Measurements from ENCODE around the gene KRT15. TPM values are rescaled to one million over a fixed set of nuclear protein-coding genes. Genes with fewer than 3 reads are reported as not detected.

Gene KRT15
- polyA plus RNA-seq, 1 of the 3 experiments (the other 2 are of a cell fraction) = 16.9 TPM

DNA sequence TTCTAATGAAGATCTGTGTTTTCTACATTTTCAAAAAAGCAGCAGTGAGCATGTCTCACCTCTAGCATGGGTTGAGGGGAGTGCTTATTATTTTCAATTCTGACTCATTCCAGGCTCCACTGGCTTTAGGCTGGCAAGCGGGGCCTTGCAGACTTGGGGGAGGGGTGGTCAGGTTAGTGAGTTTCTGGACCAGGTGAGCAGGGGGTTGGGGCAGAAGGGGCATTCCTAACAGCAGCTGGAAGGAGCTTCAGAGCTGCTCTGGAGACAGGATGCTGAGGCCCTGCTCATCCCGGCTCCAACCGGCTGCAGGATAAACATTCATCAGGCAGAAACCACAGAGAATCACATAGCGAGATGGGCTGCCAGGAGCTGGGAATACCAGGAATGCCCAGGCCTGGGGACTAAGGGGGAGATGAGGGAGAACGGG lies 19.9 kb upstream of the KRT15 start (continued):
- TF ChIP-seq, protein P1, sequence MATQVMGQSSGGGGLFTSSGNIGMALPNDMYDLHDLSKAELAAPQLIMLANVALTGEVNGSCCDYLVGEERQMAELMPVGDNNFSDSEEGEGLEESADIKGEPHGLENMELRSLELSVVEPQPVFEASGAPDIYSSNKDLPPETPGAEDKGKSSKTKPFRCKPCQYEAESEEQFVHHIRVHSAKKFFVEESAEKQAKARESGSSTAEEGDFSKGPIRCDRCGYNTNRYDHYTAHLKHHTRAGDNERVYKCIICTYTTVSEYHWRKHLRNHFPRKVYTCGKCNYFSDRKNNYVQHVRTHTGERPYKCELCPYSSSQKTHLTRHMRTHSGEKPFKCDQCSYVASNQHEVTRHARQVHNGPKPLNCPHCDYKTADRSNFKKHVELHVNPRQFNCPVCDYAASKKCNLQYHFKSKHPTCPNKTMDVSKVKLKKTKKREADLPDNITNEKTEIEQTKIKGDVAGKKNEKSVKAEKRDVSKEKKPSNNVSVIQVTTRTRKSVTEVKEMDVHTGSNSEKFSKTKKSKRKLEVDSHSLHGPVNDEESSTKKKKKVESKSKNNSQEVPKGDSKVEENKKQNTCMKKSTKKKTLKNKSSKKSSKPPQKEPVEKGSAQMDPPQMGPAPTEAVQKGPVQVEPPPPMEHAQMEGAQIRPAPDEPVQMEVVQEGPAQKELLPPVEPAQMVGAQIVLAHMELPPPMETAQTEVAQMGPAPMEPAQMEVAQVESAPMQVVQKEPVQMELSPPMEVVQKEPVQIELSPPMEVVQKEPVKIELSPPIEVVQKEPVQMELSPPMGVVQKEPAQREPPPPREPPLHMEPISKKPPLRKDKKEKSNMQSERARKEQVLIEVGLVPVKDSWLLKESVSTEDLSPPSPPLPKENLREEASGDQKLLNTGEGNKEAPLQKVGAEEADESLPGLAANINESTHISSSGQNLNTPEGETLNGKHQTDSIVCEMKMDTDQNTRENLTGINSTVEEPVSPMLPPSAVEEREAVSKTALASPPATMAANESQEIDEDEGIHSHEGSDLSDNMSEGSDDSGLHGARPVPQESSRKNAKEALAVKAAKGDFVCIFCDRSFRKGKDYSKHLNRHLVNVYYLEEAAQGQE (IDR thresholded peaks at IDR 0.05; ENCODE audit: low read depth, low read length) = peak; percentile 31; the same call in 1 of the 2 replicates
- TF ChIP-seq MXI1 (IDR thresholded peaks at IDR 0.05; ENCODE audit: low read depth, low read length) (no peak), FOSL2 (IDR thresholded peaks at IDR 0.05; ENCODE audit: borderline replicate concordance, low read depth) (peak; percentile 37; the same call in 1 of the 2 replicates), RFX5 (IDR thresholded peaks at IDR 0.05; ENCODE audit: low read length) (no peak), POLR2AphosphoS5 (IDR thresholded peaks at IDR 0.05; ENCODE audit: low read depth, low read length) (no peak), FOXJ3 (CRISPR knock-in tag; IDR thresholded peaks at IDR 0.05) (no peak), TCF12 (IDR thresholded peaks at IDR 0.05) (peak; percentile 51)
- TF ChIP-seq, protein P2, sequence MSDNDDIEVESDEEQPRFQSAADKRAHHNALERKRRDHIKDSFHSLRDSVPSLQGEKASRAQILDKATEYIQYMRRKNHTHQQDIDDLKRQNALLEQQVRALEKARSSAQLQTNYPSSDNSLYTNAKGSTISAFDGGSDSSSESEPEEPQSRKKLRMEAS (IDR thresholded peaks at IDR 0.05; ENCODE audit: low read depth) = no peak
- TF ChIP-seq, protein P3, sequence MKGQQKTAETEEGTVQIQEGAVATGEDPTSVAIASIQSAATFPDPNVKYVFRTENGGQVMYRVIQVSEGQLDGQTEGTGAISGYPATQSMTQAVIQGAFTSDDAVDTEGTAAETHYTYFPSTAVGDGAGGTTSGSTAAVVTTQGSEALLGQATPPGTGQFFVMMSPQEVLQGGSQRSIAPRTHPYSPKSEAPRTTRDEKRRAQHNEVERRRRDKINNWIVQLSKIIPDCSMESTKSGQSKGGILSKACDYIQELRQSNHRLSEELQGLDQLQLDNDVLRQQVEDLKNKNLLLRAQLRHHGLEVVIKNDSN (IDR thresholded peaks at IDR 0.05; ENCODE audit: borderline replicate concordance, low read depth) = no peak

DNA sequence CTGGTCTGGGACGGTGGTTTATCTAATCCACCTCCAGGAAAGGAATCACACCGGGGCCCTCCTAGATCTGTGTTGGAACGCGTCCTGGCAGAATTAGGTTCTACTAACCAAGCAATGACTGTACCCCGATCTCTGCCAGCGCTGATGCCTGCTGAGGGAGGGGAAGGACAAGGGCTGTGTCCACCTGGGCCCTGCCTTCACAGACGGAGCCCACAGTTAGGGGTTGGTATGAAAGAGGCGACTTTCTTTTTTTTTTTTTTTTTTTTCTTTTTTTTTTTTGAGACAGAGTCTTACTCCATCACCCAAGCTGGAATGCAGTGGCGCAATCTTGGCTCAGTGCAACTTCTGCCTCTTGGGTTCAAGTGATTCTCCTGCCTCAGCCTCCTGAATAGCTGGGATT lies 19.3 kb upstream of the KRT15 start:
- Histone ChIP-seq H3F3A (replicated peaks; ENCODE audit: insufficient read depth) (peaks cover 25% of the 10 kb centered on the region), H3K4me2 (0 out of 2 replicates have a peak overlapping the region, but pooled peaks have one; percentile 59), H3K27ac (ENCODE audit: low read depth in 2 of 2, low read length in 1 of 2) (peak overlapping the region in 1 of 2 experiments; percentile 77; a peak in 2 of 4 replicates), H3K4me1 (ENCODE audit: control insufficient read depth in 1 of 2, insufficient read depth in 2 of 2, low read depth in 1 of 2, low read length in 1 of 2) (peaks cover 17 to 37% of the 10 kb centered on the region in 2 experiments; a peak in 3 of 4 replicates), H2AFZ (ENCODE audit: low read depth) (no peak overlapping the region), H4K20me1 (ENCODE audit: insufficient read depth) (no peaks in the 10 kb centered on the region), H3K9me2 (no peaks in the 10 kb centered on the region), H3K4me3 (ENCODE audit: low read depth in 2 of 2, low read length in 1 of 2) (no peak overlapping the region), H3K9ac (peak overlapping the region; percentile 54; the same call in 1 of the 2 replicates), H3K9me3 (no peaks in the 10 kb centered on the region), H3K36me3 (replicated peaks in 1 of 2; ENCODE audit: control insufficient read depth in 1 of 2, insufficient read depth in 2 of 2, low read length in 1 of 2) (no peaks in the 10 kb centered on the region), H3K79me2 (ENCODE audit: insufficient read depth) (no peaks in the 10 kb centered on the region), H3K27me3 (ENCODE audit: insufficient read depth) (no peaks in the 10 kb centered on the region)
- DNase-seq = no peak
- TF ChIP-seq EZH2phosphoT487 (IDR thresholded peaks at IDR 0.05; ENCODE audit: borderline replicate concordance, low read depth) (no peak), ELF1 (IDR thresholded peaks at IDR 0.05) (no peak), EP300 (IDR thresholded peaks at IDR 0.05; ENCODE audit: borderline replicate concordance in 1 of 2, low read depth in 1 of 2, low read length in 1 of 2) (no peak), JUND (IDR thresholded peaks at IDR 0.05) (no peak), RCOR1 (IDR thresholded peaks at IDR 0.05; ENCODE audit: low read length) (no peak), RAD21 (IDR thresholded peaks at IDR 0.05; ENCODE audit: low read length) (no peak)
- WGBS (ENCODE audit: low lambda C conversion rate) = 81% methylated on average over 6 of the region's 9 CpGs
- CTCF ChIA-PET = interaction anchor here (1.2 to 25.5 kb wide), 8 partner anchors 8 to 125 kb away, joined by 3 to 646 read pairs (median 6); partner anchors contain the start of genes KRT15 and KRT19
- POLR2A ChIA-PET = no interaction called here

Data from SK-N-SH (cell line).